PC-3 (cell line): ENCODE data around the gene JARID2. TPM values are rescaled to one million over a fixed set of nuclear protein-coding genes. Genes with fewer than 3 reads are reported as not detected.

ENCODE experiments used
- ATAC-seq: fragments of 200-7000 bp; cut with Tn5 transposase; 2 replicates; pipeline ENCODE4 v1.9.1; 2020; ENCODE audit warnings: mild to moderate bottlenecking, moderate library complexity
- BruUV-seq: library from RNA; stranded (reverse); fragments of 400-500 nt; replicated peaks from 2 replicates; lab custom pipeline; 2021; lab: Mats Ljungman, UMichigan
- CTCF ChIA-PET: fragments of 300-600 bp; sonication (Branson Sonifier 250); formaldehyde crosslinking; loops from one replicate; lab custom pipeline; 2022; ENCODE audit warnings: antibody characterized with exemption; lab: Charles Lee
- POLR2A ChIA-PET: fragments of 300-600 bp; sonication (Branson Sonifier 250); formaldehyde crosslinking; loops from one replicate; lab custom pipeline; 2022; ENCODE audit warnings: antibody characterized with exemption; ENCODE audit not compliant: unreplicated experiment; lab: Charles Lee
- DNase-seq: peaks from one replicate; pipeline ENCODE4 v3.0.0-alpha.2; 2015
- H2AFZ ChIP-seq: fragments of 300-600 bp; sonication (generic); 2 replicates; pipeline ENCODE4 v1.6.0; 2016; ENCODE audit warnings: antibody characterized with exemption, low read length
- H3F3A ChIP-seq: fragments of 300-600 bp; sonication (generic); one replicate; pipeline ENCODE4 v1.6.0; 2017; ENCODE audit warnings: antibody characterized with exemption, low read length, control low read depth, mild to moderate bottlenecking; ENCODE audit not compliant: unreplicated experiment
- H3K27ac ChIP-seq: fragments of 300-600 bp; sonication (generic); 2 replicates; pipeline ENCODE4 v1.5.1; 2016; ENCODE audit warnings: mild to moderate bottlenecking, low read length
- H3K27me3 ChIP-seq: fragments of 300-600 bp; sonication (generic); 2 replicates; pipeline ENCODE4 v1.6.1; 2016; ENCODE audit warnings: low read length, mixed read lengths
- H3K36me3 ChIP-seq: fragments of 300-600 bp; sonication (generic); 2 replicates; pipeline ENCODE4 v1.6.1; 2016; ENCODE audit warnings: low read depth, mixed run types, low read length, mixed read lengths
- H3K4me1 ChIP-seq: fragments of 300-600 bp; sonication (generic); 2 replicates; pipeline ENCODE4 v1.5.1; 2016; ENCODE audit warnings: low read length; ENCODE audit not compliant: insufficient read depth
- H3K4me2 ChIP-seq: fragments of 300-600 bp; sonication (generic); 2 replicates; pipeline ENCODE4 v1.6.0; 2016; ENCODE audit warnings: low read length
- H3K4me3 ChIP-seq: fragments of 300-600 bp; sonication (generic); 2 replicates; pipeline ENCODE4 v1.5.1; 2016; ENCODE audit warnings: mild to moderate bottlenecking, low read length, mixed read lengths
- H3K79me2 ChIP-seq: fragments of 300-600 bp; sonication (generic); 2 replicates; pipeline ENCODE4 v1.6.1; 2017; ENCODE audit warnings: low read length, mixed read lengths
- H3K9ac ChIP-seq: fragments of 300-600 bp; sonication (generic); 2 replicates; pipeline ENCODE4 v1.6.0; 2016; ENCODE audit warnings: mild to moderate bottlenecking, low read length
- H3K9me2 ChIP-seq: fragments of 300-600 bp; sonication (generic); replicated peaks from 2 replicates; pipeline ENCODE4 v1.6.1; 2016; ENCODE audit warnings: mixed run types, low read length, mixed read lengths
- H3K9me3 ChIP-seq: fragments of 300-600 bp; sonication (generic); 2 replicates; pipeline ENCODE4 v1.6.1; 2016; ENCODE audit warnings: low read length, mixed read lengths
- H4K20me1 ChIP-seq: fragments of 300-600 bp; sonication (generic); 2 replicates; pipeline ENCODE4 v1.6.1; 2016; ENCODE audit warnings: low read length, mixed read lengths
- CTCF ChIP-seq: fragments of 300-600 bp; sonication (generic); conservative IDR thresholded peaks from 2 replicates; pipeline ENCODE4 v1.5.1; 2017; ENCODE audit warnings: antibody characterized with exemption, low read depth, mild to moderate bottlenecking, low read length
- EZH2 ChIP-seq: fragments of 300-600 bp; sonication (generic); IDR thresholded peaks from one replicate; pipeline ENCODE4 v1.6.1; 2017; ENCODE audit warnings: antibody characterized with exemption, mild to moderate bottlenecking, low read length; ENCODE audit not compliant: unreplicated experiment
- EZH2phosphoT487 ChIP-seq: fragments of 300-600 bp; sonication (generic); IDR thresholded peaks from 2 replicates; pipeline ENCODE4 v1.6.1; 2018; ENCODE audit warnings: mild to moderate bottlenecking, antibody characterized with exemption, low read length, borderline replicate concordance
- intact Hi-C: fragments of 100-400 bp; cut with micrococcal nuclease; formaldehyde crosslinking; loops from 2 replicates; pipeline ENCODE4 v1.9.0; 2023
- total RNA-seq: library from RNA; depleted of rRNA; stranded (reverse); fragments of >200 nt; gene quantifications from 2 replicates; pipeline ENCODE4 v1.2.3, GENCODE V29; 2014

Gene JARID2
- total RNA-seq, 1 experiment from 2014 or later = 11.0 TPM

DNA sequence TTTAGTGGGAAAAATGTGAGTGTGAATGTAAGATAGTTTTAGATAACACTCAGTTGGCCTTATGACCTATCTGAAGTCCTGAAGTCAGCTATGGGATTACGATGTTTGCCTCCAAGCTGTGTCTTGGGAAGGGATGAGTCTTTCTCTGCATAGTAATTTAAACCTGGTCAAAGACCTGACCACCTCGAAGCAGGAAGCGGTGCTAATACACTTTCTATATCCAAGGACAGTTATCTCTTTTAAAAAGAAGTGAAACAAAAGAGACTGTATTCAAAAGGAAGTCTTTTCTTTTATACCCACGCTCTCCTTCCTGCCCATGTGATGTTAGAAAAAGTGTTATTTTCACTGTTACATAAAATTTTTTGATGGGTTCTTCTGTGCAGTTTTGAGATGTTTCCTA lies 94.9 kb downstream of the JARID2 start:
- H3K9me3 ChIP-seq = no peaks in the 10 kb centered on the region
- DNase-seq (no peak), ATAC-seq (no peak)
- peaks cover 16% of the 10 kb centered on the region for H3K4me1 ChIP-seq
- peaks cover 93% of the 10 kb centered on the region for H3K79me2 ChIP-seq
- H3K27ac ChIP-seq = peak overlapping the region; percentile 33
- H3K4me3 ChIP-seq = no peak overlapping the region
- ChIA-PET CTCF (no interaction called here), POLR2A (no interaction called here)
- H3F3A ChIP-seq = no peaks in the 10 kb centered on the region
- no peak overlapping the region for H2AFZ ChIP-seq
- no peaks in the 10 kb centered on the region for H3K36me3 ChIP-seq
- H4K20me1 ChIP-seq = peaks cover 3% of the 10 kb centered on the region; the same call in 1 of the 2 replicates
- no peaks in the 10 kb centered on the region for H3K9me2 ChIP-seq
- no peak overlapping the region for H3K4me2 ChIP-seq
- intact Hi-C loops = no loop called here
- no peaks in the 10 kb centered on the region for H3K27me3 ChIP-seq
- BruUV-seq = no TSS peak
- no peak for TF ChIP-seq EZH2phosphoT487
- TF ChIP-seq CTCF = no peak
- TF ChIP-seq EZH2 = no peak
- no peak overlapping the region for H3K9ac ChIP-seq

DNA sequence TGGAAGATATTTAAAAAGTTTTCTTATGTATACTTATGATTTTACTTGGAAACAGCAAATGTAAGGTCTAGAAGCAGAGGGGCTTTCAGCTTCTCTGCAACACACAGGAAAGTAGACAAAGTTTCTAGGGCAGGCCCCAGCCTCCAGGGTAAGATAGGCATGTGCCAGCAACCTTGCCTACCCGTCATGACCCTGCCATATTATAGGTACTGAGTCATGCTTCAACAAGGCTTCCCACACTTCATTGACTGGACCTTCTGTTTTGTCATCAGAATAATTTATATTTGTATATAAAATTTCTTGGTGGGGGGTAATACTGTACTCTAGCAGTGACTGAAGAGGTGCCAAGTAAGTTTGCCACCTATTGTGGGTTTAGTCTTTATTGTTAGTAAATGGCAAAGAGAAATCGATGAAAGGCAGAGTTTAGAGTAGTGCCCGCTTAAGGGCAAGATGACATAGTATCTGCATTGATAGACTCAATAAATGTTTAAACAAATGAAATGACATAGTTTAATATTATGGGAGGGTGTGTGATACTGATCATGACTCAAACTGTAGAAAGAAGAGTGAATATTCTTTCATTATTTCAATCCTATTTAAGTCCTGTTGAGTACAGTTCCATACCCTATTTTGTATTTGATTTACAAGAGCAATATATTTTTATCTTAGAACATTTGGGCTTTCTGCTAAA lies 95.6 kb downstream of the JARID2 start:
- peak; percentile 53 for DNase-seq
- Histone ChIP-seq H3F3A (no peaks in the 10 kb centered on the region), H2AFZ (no peak overlapping the region), H3K9ac (no peak overlapping the region), H3K9me2 (no peaks in the 10 kb centered on the region), H4K20me1 (peaks cover 8% of the 10 kb centered on the region; the same call in 1 of the 2 replicates), H3K4me1 (peaks cover 16% of the 10 kb centered on the region), H3K9me3 (no peaks in the 10 kb centered on the region), H3K79me2 (peaks cover 93% of the 10 kb centered on the region), H3K4me2 (no peak overlapping the region), H3K36me3 (no peaks in the 10 kb centered on the region), H3K27me3 (no peaks in the 10 kb centered on the region), H3K27ac (peak overlapping the region; percentile 33), H3K4me3 (no peak overlapping the region)
- no TSS peak for BruUV-seq
- peak; percentile 86 for ATAC-seq
- intact Hi-C loops = no loop called here
- ChIA-PET CTCF (no interaction called here), POLR2A (no interaction called here)
- TF ChIP-seq EZH2 (no peak), EZH2phosphoT487 (no peak), CTCF (no peak)

- Histone ChIP-seq H3K27me3 (no peaks in the 10 kb centered on the region), H3K9ac (no peak overlapping the region), H3K36me3 (no peaks in the 10 kb centered on the region), H4K20me1 (peaks cover 9% of the 10 kb centered on the region; the same call in 1 of the 2 replicates), H3K9me2 (no peaks in the 10 kb centered on the region), H3K9me3 (no peaks in the 10 kb centered on the region), H3K4me3 (no peak overlapping the region), H3K79me2 (peaks cover 93% of the 10 kb centered on the region), H3K4me1 (peaks cover 16% of the 10 kb centered on the region), H3K4me2 (no peak overlapping the region), H2AFZ (no peak overlapping the region), H3K27ac (no peak overlapping the region), H3F3A (no peaks in the 10 kb centered on the region)
- no peak for TF ChIP-seq CTCF
- no peak for TF ChIP-seq EZH2
- no peak for TF ChIP-seq EZH2phosphoT487
- ChIA-PET POLR2A (no interaction called here), CTCF (interaction anchor here (0.6 kb wide), 1 partner anchor 202 kb away, joined by 6 read pairs; no protein-coding TSS in a partner anchor)
- no TSS peak for BruUV-seq
- no peak for DNase-seq
- no peak for ATAC-seq
- intact Hi-C loops = no loop called here
Measured at GRCh38 chr6:15342114-15342513, 96.2 kb downstream of the JARID2 start.
